HepG2 (cell line): Measurements from ENCODE around the gene ATG2A. TPM values are rescaled to one million over a fixed set of nuclear protein-coding genes. Genes with fewer than 3 reads are reported as not detected.

Source experiments
- CCDC6 ChIP-seq: sonication (generic); formaldehyde crosslinking; IDR thresholded peaks from 2 replicates; pipeline ENCODE4 v1.8.1; 2022; ENCODE audit warnings: mild to moderate bottlenecking, missing genetic modification reagents, moderate library complexity
- FOSL1 ChIP-seq: sonication (generic); formaldehyde crosslinking; IDR thresholded peaks from 2 replicates; pipeline ENCODE4 v1.9.0; 2021; ENCODE audit warnings: missing genetic modification reagents, borderline replicate concordance
- HOXA3 ChIP-seq: sonication (generic); formaldehyde crosslinking; IDR thresholded peaks from 2 replicates; pipeline ENCODE4 v1.5.0; 2020; ENCODE audit warnings: missing genetic modification reagents
- IKZF4 ChIP-seq: sonication (generic); formaldehyde crosslinking; IDR thresholded peaks from 2 replicates; pipeline ENCODE4 v1.5.1; 2020; ENCODE audit warnings: borderline replicate concordance, mild to moderate bottlenecking, low read depth, missing genetic modification reagents; ENCODE audit errors: not compliant biosample characterization
- NCOR1 ChIP-seq: fragments of 200-600 bp; sonication (generic); IDR thresholded peaks from 2 replicates; pipeline ENCODE4 v1.7.0; 2017; ENCODE audit warnings: antibody characterized with exemption, low read length, borderline replicate concordance
- POLR2A ChIP-seq, 2 experiments: IDR thresholded peaks; 2 replicates each; pipeline ENCODE4 v1.6.1; 2011; ENCODE audit warnings: low read depth in 2 of 2, low read length in 2 of 2, mild to moderate bottlenecking in 1 of 2, moderate library complexity in 1 of 2; ENCODE audit not compliant: insufficient read depth in 1 of 2
- RXRA ChIP-seq: sonication (generic); formaldehyde crosslinking; IDR thresholded peaks from 2 replicates; pipeline ENCODE4 v1.5.1; 2020; ENCODE audit warnings: missing genetic modification reagents
- YEATS2 ChIP-seq: sonication (generic); formaldehyde crosslinking; IDR thresholded peaks from 2 replicates; pipeline ENCODE4 v1.4.0; 2020; ENCODE audit warnings: missing genetic modification reagents, borderline replicate concordance
- ZFY ChIP-seq: sonication (generic); formaldehyde crosslinking; IDR thresholded peaks from 2 replicates; pipeline ENCODE4 v1.4.0; 2020; ENCODE audit warnings: missing genetic modification reagents
- ZNF530 ChIP-seq: sonication (generic); formaldehyde crosslinking; IDR thresholded peaks from 2 replicates; pipeline ENCODE4 v1.5.0; 2020; ENCODE audit warnings: low read depth, mild to moderate bottlenecking, missing genetic modification reagents
- polyA plus RNA-seq, 8 experiments: library from polyadenylated mRNA; depleted of rRNA in 3 of 8; stranded (reverse) in 7 of 8; unstranded in 1 of 8; fragments of >200 nt; fragmentation: Illumina TruSeq in 4 of 8; extraction: Trizol in 4 of 8; gene quantifications; 2 replicates each; pipeline versions ENCODE4 v1.2.1 to v1.2.3, GENCODE V29; 2011 to 2016; ENCODE audit warnings: low read depth in 4 of 8, missing spikeins in 1 of 8, mixed read lengths in 1 of 8; ENCODE audit not compliant: insufficient read depth in 1 of 8
- total RNA-seq, 5 experiments: library from RNA; depleted of rRNA; stranded (reverse); fragments of >200 nt; fragmentation: Illumina TruSeq; extraction: Trizol; gene quantifications; 2 replicates each; pipeline ENCODE4 v1.2.3, GENCODE V29; 2016; ENCODE audit warnings: low read depth in 1 of 5
- TF ChIP-seq, protein P1 (sequence below): sonication (generic); formaldehyde crosslinking; IDR thresholded peaks from 2 replicates; pipeline ENCODE4 v1.4.0; 2020; ENCODE audit warnings: missing genetic modification reagents
- TF ChIP-seq, protein P2 (sequence below): fragments of 450-650 bp; IDR thresholded peaks from 2 replicates; pipeline ENCODE4 v1.6.1; 2017; ENCODE audit warnings: mild to moderate bottlenecking
- TF ChIP-seq, protein P3 (sequence below): sonication (generic); formaldehyde crosslinking; IDR thresholded peaks from 2 replicates; pipeline ENCODE4 v1.5.1; 2020; ENCODE audit warnings: mild to moderate bottlenecking, missing genetic modification reagents, moderate library complexity
- TF ChIP-seq, protein P4 (sequence below): sonication (generic); formaldehyde crosslinking; IDR thresholded peaks from 2 replicates; pipeline ENCODE4 v1.8.1; 2022; ENCODE audit warnings: mild to moderate bottlenecking, missing genetic modification reagents

ATG2A gene
- total and polyA plus RNA-seq, 2 of the 13 experiments (the other 11 are each of a cell fraction or from before 2014, with no cell fraction given): 6.7 to 8.0 TPM

DNA sequence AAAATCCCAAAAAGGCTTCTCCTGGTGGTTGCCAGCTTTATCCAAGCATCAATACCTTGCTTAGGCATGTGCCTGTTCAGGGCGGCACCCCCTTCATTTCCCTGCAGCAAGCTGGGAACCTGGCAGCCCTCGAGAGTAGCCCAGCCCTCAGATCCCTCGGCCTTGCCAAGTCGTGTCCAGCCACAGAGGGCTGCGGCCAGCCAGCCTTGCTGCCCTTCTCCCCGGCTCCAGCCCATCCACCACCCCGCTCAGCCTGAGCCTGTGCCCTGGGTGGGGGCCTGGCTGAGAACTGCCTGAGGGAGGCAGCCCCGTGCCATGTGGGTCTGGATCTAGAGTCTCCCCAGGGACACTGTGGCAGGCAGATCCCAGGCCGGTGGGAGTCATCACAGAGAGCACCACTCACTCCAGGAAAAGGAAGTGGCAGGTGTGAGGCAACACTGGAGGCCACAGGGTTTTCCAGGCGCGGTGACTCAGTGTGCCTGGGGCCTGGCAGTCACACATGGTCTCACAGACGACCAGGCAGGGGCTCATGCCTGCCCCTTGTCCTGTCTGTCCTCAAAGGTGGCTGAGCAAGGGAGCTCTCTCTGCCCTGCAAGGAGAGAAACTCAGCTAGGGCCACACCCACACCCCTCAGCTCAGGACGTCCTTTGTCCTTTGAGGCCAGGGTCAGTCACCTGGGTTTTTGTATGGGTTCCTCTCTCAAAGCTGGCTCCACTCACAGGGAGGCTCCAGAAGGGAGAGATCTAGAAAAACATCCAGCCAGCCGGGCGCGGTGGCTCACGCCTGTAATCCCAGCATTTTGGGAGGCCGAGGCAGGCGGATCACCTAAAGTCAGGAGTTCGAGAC is 60.4 kb downstream of the ATG2A start (continued):
- TF ChIP-seq ZNF530 (CRISPR knock-in tag): no peak
- TF ChIP-seq, protein P1, sequence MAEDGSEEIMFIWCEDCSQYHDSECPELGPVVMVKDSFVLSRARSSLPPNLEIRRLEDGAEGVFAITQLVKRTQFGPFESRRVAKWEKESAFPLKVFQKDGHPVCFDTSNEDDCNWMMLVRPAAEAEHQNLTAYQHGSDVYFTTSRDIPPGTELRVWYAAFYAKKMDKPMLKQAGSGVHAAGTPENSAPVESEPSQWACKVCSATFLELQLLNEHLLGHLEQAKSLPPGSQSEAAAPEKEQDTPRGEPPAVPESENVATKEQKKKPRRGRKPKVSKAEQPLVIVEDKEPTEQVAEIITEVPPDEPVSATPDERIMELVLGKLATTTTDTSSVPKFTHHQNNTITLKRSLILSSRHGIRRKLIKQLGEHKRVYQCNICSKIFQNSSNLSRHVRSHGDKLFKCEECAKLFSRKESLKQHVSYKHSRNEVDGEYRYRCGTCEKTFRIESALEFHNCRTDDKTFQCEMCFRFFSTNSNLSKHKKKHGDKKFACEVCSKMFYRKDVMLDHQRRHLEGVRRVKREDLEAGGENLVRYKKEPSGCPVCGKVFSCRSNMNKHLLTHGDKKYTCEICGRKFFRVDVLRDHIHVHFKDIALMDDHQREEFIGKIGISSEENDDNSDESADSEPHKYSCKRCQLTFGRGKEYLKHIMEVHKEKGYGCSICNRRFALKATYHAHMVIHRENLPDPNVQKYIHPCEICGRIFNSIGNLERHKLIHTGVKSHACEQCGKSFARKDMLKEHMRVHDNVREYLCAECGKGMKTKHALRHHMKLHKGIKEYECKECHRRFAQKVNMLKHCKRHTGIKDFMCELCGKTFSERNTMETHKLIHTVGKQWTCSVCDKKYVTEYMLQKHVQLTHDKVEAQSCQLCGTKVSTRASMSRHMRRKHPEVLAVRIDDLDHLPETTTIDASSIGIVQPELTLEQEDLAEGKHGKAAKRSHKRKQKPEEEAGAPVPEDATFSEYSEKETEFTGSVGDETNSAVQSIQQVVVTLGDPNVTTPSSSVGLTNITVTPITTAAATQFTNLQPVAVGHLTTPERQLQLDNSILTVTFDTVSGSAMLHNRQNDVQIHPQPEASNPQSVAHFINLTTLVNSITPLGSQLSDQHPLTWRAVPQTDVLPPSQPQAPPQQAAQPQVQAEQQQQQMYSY (CRISPR knock-in tag): no peak
- TF ChIP-seq, protein P2, sequence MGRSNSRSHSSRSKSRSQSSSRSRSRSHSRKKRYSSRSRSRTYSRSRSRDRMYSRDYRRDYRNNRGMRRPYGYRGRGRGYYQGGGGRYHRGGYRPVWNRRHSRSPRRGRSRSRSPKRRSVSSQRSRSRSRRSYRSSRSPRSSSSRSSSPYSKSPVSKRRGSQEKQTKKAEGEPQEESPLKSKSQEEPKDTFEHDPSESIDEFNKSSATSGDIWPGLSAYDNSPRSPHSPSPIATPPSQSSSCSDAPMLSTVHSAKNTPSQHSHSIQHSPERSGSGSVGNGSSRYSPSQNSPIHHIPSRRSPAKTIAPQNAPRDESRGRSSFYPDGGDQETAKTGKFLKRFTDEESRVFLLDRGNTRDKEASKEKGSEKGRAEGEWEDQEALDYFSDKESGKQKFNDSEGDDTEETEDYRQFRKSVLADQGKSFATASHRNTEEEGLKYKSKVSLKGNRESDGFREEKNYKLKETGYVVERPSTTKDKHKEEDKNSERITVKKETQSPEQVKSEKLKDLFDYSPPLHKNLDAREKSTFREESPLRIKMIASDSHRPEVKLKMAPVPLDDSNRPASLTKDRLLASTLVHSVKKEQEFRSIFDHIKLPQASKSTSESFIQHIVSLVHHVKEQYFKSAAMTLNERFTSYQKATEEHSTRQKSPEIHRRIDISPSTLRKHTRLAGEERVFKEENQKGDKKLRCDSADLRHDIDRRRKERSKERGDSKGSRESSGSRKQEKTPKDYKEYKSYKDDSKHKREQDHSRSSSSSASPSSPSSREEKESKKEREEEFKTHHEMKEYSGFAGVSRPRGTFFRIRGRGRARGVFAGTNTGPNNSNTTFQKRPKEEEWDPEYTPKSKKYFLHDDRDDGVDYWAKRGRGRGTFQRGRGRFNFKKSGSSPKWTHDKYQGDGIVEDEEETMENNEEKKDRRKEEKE: no peak
- no peak for TF ChIP-seq FOSL1
- no peak for TF ChIP-seq NCOR1
- TF ChIP-seq, protein P3, sequence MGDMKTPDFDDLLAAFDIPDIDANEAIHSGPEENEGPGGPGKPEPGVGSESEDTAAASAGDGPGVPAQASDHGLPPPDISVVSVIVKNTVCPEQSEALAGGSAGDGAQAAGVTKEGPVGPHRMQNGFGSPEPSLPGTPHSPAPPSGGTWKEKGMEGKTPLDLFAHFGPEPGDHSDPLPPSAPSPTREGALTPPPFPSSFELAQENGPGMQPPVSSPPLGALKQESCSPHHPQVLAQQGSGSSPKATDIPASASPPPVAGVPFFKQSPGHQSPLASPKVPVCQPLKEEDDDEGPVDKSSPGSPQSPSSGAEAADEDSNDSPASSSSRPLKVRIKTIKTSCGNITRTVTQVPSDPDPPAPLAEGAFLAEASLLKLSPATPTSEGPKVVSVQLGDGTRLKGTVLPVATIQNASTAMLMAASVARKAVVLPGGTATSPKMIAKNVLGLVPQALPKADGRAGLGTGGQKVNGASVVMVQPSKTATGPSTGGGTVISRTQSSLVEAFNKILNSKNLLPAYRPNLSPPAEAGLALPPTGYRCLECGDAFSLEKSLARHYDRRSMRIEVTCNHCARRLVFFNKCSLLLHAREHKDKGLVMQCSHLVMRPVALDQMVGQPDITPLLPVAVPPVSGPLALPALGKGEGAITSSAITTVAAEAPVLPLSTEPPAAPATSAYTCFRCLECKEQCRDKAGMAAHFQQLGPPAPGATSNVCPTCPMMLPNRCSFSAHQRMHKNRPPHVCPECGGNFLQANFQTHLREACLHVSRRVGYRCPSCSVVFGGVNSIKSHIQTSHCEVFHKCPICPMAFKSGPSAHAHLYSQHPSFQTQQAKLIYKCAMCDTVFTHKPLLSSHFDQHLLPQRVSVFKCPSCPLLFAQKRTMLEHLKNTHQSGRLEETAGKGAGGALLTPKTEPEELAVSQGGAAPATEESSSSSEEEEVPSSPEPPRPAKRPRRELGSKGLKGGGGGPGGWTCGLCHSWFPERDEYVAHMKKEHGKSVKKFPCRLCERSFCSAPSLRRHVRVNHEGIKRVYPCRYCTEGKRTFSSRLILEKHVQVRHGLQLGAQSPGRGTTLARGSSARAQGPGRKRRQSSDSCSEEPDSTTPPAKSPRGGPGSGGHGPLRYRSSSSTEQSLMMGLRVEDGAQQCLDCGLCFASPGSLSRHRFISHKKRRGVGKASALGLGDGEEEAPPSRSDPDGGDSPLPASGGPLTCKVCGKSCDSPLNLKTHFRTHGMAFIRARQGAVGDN (CRISPR knock-in tag): peak; percentile 81
- no peak for TF ChIP-seq ZFY (CRISPR knock-in tag)
- peak; percentile 56; the same call in 1 of the 2 replicates for TF ChIP-seq YEATS2 (CRISPR knock-in tag)
- no peak for TF ChIP-seq IKZF4 (CRISPR knock-in tag)
- 0 out of 2 replicates have a peak, but pooled peaks have one; percentile 35 for TF ChIP-seq HOXA3 (CRISPR knock-in tag)
- TF ChIP-seq, protein P4, sequence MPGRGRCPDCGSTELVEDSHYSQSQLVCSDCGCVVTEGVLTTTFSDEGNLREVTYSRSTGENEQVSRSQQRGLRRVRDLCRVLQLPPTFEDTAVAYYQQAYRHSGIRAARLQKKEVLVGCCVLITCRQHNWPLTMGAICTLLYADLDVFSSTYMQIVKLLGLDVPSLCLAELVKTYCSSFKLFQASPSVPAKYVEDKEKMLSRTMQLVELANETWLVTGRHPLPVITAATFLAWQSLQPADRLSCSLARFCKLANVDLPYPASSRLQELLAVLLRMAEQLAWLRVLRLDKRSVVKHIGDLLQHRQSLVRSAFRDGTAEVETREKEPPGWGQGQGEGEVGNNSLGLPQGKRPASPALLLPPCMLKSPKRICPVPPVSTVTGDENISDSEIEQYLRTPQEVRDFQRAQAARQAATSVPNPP (CRISPR knock-in tag): no peak
- no peak for TF ChIP-seq CCDC6 (CRISPR knock-in tag)
- no peak for TF ChIP-seq POLR2A (IDR thresholded peaks at IDR 0.05; ENCODE audit: insufficient read depth in 1 of 2, low read depth in 2 of 2, low read length in 2 of 2)
- peak; percentile 39; the same call in 1 of the 2 replicates for TF ChIP-seq RXRA (CRISPR knock-in tag)
